Measurements from ENCODE around the gene LEMD2.
"Not testable (repeated sequence)": the region's sequence is repeated elsewhere in the genome, so short reads cannot be mapped to it uniquely, and the experiment has no call there.

The LEMD2 gene

GRCh38 chr6:33788694-33789549 is at the start of gene LEMD2:
Gene LEMD2, minus strand, starts transcription at chr6:33789130. Its CDS starts 14 bp downstream, at chr6:33789116.
- peak; percentile 89 for DNase-seq

- DNase-seq = no peak
Measured at GRCh38 chr6:33837971-33838665, 49.2 kb upstream of the LEMD2 start.

GRCh38 chr6:33836806-33837469 is 48.0 kb upstream of the LEMD2 start:
- DNase-seq = no peak

GRCh38 chr6:33834401-33835392 is 45.8 kb upstream of the LEMD2 start:
- DNase-seq = no peak

GRCh38 chr6:33833599-33833998 is 44.7 kb upstream of the LEMD2 start:
- no peak for DNase-seq

GRCh38 chr6:33832831-33833230 is 43.9 kb upstream of the LEMD2 start:
- not testable (repeated sequence) for DNase-seq

GRCh38 chr6:33831725-33832124 is 42.8 kb upstream of the LEMD2 start:
- DNase-seq = not testable (repeated sequence)

- DNase-seq = no peak
Measured at GRCh38 chr6:33830635-33831240, 41.8 kb upstream of the LEMD2 start.

- DNase-seq = peak; percentile 62
Measured at GRCh38 chr6:33828764-33829731, 40.1 kb upstream of the LEMD2 start.

GRCh38 chr6:33828452-33828763 is 39.5 kb upstream of the LEMD2 start:
- no peak for DNase-seq

GRCh38 chr6:33827546-33828451 is 38.9 kb upstream of the LEMD2 start:
- no peak for DNase-seq

- DNase-seq = peak; percentile 40
Measured at GRCh38 chr6:33826537-33826936, 37.6 kb upstream of the LEMD2 start.

GRCh38 chr6:33824461-33825154 is 35.7 kb upstream of the LEMD2 start:
- no peak for DNase-seq

- no peak for DNase-seq
Measured at GRCh38 chr6:33823806-33824205, 34.9 kb upstream of the LEMD2 start.

- peak; percentile 86 for DNase-seq
Measured at GRCh38 chr6:33822575-33823395, 33.9 kb upstream of the LEMD2 start.

- no peak for DNase-seq
Measured at GRCh38 chr6:33820784-33821520, 32.0 kb upstream of the LEMD2 start.

GRCh38 chr6:33820243-33820642 is 31.3 kb upstream of the LEMD2 start:
- DNase-seq = no peak
